Hepatic stellate cell (primary cell): ENCODE measurements around the gene RETNLB.

ENCODE experiments used
- DNase-seq: peaks from one replicate; pipeline ENCODE4 v3.0.0; 2011; ENCODE audit warnings: low spot score

Gene RETNLB

GRCh38 chr3:108757404-108757982, at the start of gene RETNLB:
TSS of gene RETNLB (minus strand) at chr3:108757410. CDS start at chr3:108757185, 225 bp downstream.
- no peak for DNase-seq

GRCh38 chr3:108806316-108806715, 49.1 kb upstream of the RETNLB start:
- no peak for DNase-seq

GRCh38 chr3:108804966-108805365, 47.8 kb upstream of the RETNLB start:
- no peak for DNase-seq

- DNase-seq: no peak
Measured at GRCh38 chr3:108804437-108804836, 47.2 kb upstream of the RETNLB start.

- no peak for DNase-seq
Measured at GRCh38 chr3:108791473-108791872, 34.3 kb upstream of the RETNLB start.

GRCh38 chr3:108780235-108780634, 23.0 kb upstream of the RETNLB start:
- no peak for DNase-seq

- DNase-seq: no peak
Measured at GRCh38 chr3:108779496-108779895, 22.3 kb upstream of the RETNLB start.

GRCh38 chr3:108775649-108776048, 18.4 kb upstream of the RETNLB start:
- no peak for DNase-seq

- no peak for DNase-seq
Measured at GRCh38 chr3:108767253-108767652, 10.0 kb upstream of the RETNLB start.

- DNase-seq: no peak
Measured at GRCh38 chr3:108755686-108756085, 1.5 kb downstream of the RETNLB start.

GRCh38 chr3:108744762-108745161, 12.4 kb downstream of the RETNLB start:
- DNase-seq: no peak

- no peak for DNase-seq
Measured at GRCh38 chr3:108742929-108743328, 14.3 kb downstream of the RETNLB start.

GRCh38 chr3:108736821-108737220, 20.4 kb downstream of the RETNLB start:
- no peak for DNase-seq

- no peak for DNase-seq
Measured at GRCh38 chr3:108728934-108729333, 28.3 kb downstream of the RETNLB start.

- DNase-seq: no peak
Measured at GRCh38 chr3:108728105-108728504, 29.1 kb downstream of the RETNLB start.

GRCh38 chr3:108724101-108724500, 33.1 kb downstream of the RETNLB start:
- no peak for DNase-seq

- no peak for DNase-seq
Measured at GRCh38 chr3:108722724-108723123, 34.5 kb downstream of the RETNLB start.

- no peak for DNase-seq
Measured at GRCh38 chr3:108719178-108719806, 37.9 kb downstream of the RETNLB start.

GRCh38 chr3:108718454-108718853, 38.8 kb downstream of the RETNLB start:
- no peak for DNase-seq

GRCh38 chr3:108713816-108714215, 43.4 kb downstream of the RETNLB start:
- no peak for DNase-seq

- no peak for DNase-seq
Measured at GRCh38 chr3:108713009-108713516, 44.1 kb downstream of the RETNLB start.
